GM12801 (cell line): ENCODE measurements around the gene NPAS3.

Source experiments
- CTCF ChIP-seq: IDR thresholded peaks from one replicate; pipeline ENCODE4 v1.5.1; 2011; ENCODE audit warnings: control low read depth; ENCODE audit not compliant: insufficient read length; ENCODE audit errors: extremely low read depth

Gene NPAS3

GRCh38 chr14:33186656-33187055 lies 248.0 kb downstream of the NPAS3 start:
- TF ChIP-seq CTCF, result no peak

- no peak for TF ChIP-seq CTCF
Observed at GRCh38 chr14:33188880-33189279, 250.2 kb downstream of the NPAS3 start.

- no peak for TF ChIP-seq CTCF
Observed at GRCh38 chr14:33191855-33192254, 253.2 kb downstream of the NPAS3 start.

- no peak for TF ChIP-seq CTCF
Observed at GRCh38 chr14:33194551-33194950, 255.9 kb downstream of the NPAS3 start.

- no peak for TF ChIP-seq CTCF
Observed at GRCh38 chr14:33198684-33199083, 260.0 kb downstream of the NPAS3 start.

- TF ChIP-seq CTCF, result no peak
Observed at GRCh38 chr14:33201116-33201515, 262.4 kb downstream of the NPAS3 start.

- no peak for TF ChIP-seq CTCF
Observed at GRCh38 chr14:33206981-33207380, 268.3 kb downstream of the NPAS3 start.

GRCh38 chr14:33207467-33208017 lies 268.9 kb downstream of the NPAS3 start:
- TF ChIP-seq CTCF, result no peak
